Fibroblast of villous mesenchyme (primary cell): ENCODE measurements around the gene CTLA4. TPM values are rescaled to one million over a fixed set of nuclear protein-coding genes. Genes with fewer than 3 reads are reported as not detected.

Experiments
- DNase-seq: peaks from one replicate; pipeline ENCODE4 v3.0.0-alpha.2; 2010; ENCODE audit warnings: low read depth
- H3K4me3 ChIP-seq: 2 replicates; pipeline ENCODE4 v1.5.1; 2011; ENCODE audit warnings: low read depth, mild to moderate bottlenecking, low read length
- CTCF ChIP-seq: IDR thresholded peaks from 2 replicates; pipeline ENCODE4 v1.5.1; 2012; ENCODE audit warnings: low read depth, mild to moderate bottlenecking, low read length; ENCODE audit not compliant: insufficient read depth
- total RNA-seq: library from RNA; depleted of rRNA; stranded (reverse); fragments of >200 nt; gene quantifications from 2 replicates; pipeline ENCODE4 v1.2.3, GENCODE V29; 2012

CTLA4 gene
- total RNA-seq, 1 donor: not detected

GRCh38 chr2:203853722-203854121 lies 13.8 kb upstream of the CTLA4 start:
- no peak for DNase-seq
- no peak overlapping the region for H3K4me3 ChIP-seq
- no peak for TF ChIP-seq CTCF

GRCh38 chr2:203855274-203855673 lies 12.3 kb upstream of the CTLA4 start:
- DNase-seq: no peak
- TF ChIP-seq CTCF: no peak
- H3K4me3 ChIP-seq: no peak overlapping the region

GRCh38 chr2:203857656-203858055 lies 9.9 kb upstream of the CTLA4 start:
- no peak overlapping the region for H3K4me3 ChIP-seq
- DNase-seq: no peak
- TF ChIP-seq CTCF: no peak

GRCh38 chr2:203858176-203858575 lies 9.4 kb upstream of the CTLA4 start:
- no peak overlapping the region for H3K4me3 ChIP-seq
- DNase-seq: no peak
- no peak for TF ChIP-seq CTCF

GRCh38 chr2:203859030-203859789 lies 8.4 kb upstream of the CTLA4 start:
- no peak for DNase-seq
- H3K4me3 ChIP-seq: no peak overlapping the region
- no peak for TF ChIP-seq CTCF

GRCh38 chr2:203861197-203861596 lies 6.4 kb upstream of the CTLA4 start:
- no peak overlapping the region for H3K4me3 ChIP-seq
- TF ChIP-seq CTCF: no peak

GRCh38 chr2:203861607-203862006 lies 6.0 kb upstream of the CTLA4 start:
- no peak for DNase-seq
- no peak overlapping the region for H3K4me3 ChIP-seq
- TF ChIP-seq CTCF: no peak

More at GRCh38 chr2:203861197-203861596, 6.4 kb upstream of the CTLA4 start:
- no peak for DNase-seq
